ENCODE measurements around the gene P3R3URF.

DNA sequence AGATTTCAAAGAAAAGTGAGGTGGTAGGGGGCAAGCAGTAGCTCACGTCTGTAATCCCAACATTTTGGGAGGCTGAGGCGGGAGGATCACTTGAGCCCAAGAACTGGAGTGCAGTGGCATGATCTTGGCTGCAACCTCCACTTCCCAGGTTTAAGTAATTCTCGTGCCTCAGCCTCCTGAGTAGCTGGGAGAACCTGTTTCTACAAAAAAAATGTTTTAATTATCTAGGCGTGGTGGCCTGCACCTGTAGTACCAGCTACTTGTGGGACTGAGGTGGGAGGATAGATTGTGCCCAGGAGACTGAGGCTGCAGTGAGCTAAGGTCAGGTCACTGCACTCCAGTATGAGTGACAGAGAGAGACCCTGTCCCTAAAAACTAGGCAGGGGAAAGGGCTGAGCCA is 4.0 kb downstream of the P3R3URF start:
- TF ChIP-seq, protein P1, sequence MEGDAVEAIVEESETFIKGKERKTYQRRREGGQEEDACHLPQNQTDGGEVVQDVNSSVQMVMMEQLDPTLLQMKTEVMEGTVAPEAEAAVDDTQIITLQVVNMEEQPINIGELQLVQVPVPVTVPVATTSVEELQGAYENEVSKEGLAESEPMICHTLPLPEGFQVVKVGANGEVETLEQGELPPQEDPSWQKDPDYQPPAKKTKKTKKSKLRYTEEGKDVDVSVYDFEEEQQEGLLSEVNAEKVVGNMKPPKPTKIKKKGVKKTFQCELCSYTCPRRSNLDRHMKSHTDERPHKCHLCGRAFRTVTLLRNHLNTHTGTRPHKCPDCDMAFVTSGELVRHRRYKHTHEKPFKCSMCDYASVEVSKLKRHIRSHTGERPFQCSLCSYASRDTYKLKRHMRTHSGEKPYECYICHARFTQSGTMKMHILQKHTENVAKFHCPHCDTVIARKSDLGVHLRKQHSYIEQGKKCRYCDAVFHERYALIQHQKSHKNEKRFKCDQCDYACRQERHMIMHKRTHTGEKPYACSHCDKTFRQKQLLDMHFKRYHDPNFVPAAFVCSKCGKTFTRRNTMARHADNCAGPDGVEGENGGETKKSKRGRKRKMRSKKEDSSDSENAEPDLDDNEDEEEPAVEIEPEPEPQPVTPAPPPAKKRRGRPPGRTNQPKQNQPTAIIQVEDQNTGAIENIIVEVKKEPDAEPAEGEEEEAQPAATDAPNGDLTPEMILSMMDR (IDR thresholded peaks at IDR 0.05) = no peak
- TF ChIP-seq POLR2A (IDR thresholded peaks at IDR 0.05) = no peak
